Putamen (tissue), 1 donor: ENCODE measurements around the gene TMPRSS12.
"Not testable (repeated sequence)": the region's sequence is repeated elsewhere in the genome, so short reads cannot be mapped to it uniquely, and the experiment has no call there.

Experiments
- DNase-seq: peaks from one replicate; pipeline ENCODE4 v3.0.0-alpha.2; 2016; ENCODE audit warnings: low spot score

TMPRSS12 gene

DNA sequence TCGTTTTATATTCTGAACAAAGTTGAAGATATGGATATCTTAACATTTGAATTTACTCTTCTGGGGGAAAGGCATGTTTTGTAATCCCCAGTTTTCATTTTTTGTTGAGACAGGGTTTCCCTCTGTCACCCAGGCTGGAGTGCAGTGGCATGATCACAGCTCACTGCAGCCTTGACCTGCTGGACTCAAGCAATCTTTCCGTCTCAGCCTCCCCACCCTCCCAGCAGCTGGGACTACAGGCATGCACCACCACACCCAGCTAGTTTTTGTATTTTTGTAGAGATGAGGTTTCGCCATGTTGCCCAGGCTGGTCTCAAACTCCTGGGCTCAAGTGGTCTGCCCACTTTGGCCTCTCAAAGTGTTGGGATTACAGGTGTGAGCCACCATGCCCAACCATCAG is 84.2 kb downstream of the TMPRSS12 start:
- DNase-seq: not testable (repeated sequence)

DNA sequence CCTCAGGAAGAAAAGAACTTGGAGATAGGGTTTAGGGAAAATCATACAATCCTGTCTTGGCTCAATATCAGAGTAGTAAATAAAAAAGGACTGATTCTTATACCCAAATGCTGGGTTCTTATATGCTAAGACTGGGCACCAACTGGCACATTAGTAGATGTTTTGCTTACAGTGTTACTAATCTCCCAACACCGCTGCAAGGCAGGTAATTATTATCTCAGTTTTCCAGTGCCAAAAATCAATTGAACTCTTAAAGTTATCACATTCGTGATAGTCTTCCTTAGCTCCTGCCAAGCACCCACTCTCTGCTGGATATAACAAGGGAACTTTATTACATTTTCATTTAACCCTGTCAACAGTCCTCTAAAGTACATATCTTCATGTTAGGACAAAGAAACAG is 84.6 kb downstream of the TMPRSS12 start:
- no peak for DNase-seq

- no peak for DNase-seq
Measured at GRCh38 chr12:50927766-50928224, 85.1 kb downstream of the TMPRSS12 start.

- DNase-seq: no peak
Measured at GRCh38 chr12:50928392-50928791, 85.7 kb downstream of the TMPRSS12 start.

- no peak for DNase-seq
Measured at GRCh38 chr12:50929831-50930230, 87.1 kb downstream of the TMPRSS12 start.

- not testable (repeated sequence) for DNase-seq
Measured at GRCh38 chr12:50930477-50930876, 87.8 kb downstream of the TMPRSS12 start.

DNA sequence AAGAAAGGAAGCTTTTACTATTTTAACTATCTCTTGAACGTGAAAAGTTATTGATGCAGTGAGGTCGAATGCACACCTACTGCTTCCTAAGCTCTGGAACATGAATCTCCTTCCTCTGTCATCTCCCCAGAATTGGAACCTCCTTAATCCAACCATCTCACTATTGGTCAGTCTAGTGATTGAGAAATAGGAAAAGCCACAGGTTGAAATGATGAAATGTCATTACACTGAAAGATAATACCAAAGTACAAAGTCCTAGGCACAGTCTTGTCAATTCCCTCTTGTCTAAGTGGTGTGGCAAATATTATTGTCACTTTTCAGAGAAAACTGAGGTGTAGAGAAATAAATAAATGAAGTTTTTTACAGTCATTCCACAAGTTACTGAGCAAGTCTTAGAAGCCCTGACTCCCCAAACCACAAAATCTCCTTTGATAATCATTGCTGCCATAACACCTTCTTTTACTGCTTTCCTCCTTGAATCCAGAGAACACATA is 90.1 kb downstream of the TMPRSS12 start:
- DNase-seq: no peak

DNA sequence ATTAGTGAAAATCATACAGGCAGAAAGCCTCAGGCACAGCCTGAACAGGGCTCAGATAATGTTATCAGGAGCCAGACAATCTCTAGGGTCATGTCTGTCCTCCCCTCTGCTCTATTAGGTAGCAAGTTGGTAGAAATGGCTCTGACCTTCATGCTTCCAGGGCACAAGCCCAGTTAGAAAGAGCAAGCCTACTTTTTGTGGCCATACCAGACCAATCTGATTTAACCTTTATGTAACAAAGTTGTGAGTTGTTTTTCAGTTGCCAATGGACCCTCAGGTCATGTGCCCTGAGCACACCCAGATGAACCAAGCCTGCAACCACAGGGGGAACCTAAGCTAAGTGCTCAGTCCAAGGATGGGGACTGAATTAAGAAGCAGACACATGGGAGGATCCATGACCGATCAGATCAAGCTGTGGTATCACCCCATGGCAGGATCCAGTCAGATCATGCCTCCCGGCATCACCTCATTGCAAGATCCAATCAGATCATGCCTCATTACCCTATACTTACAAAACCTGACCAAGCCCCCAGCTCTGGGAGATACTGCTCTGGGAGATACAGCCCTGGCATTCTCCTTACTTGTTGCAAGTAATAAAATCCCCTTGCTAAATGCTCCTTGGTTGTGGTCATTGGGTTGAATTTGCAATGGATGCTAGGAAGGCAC is 90.9 kb downstream of the TMPRSS12 start:
- no peak for DNase-seq

DNA sequence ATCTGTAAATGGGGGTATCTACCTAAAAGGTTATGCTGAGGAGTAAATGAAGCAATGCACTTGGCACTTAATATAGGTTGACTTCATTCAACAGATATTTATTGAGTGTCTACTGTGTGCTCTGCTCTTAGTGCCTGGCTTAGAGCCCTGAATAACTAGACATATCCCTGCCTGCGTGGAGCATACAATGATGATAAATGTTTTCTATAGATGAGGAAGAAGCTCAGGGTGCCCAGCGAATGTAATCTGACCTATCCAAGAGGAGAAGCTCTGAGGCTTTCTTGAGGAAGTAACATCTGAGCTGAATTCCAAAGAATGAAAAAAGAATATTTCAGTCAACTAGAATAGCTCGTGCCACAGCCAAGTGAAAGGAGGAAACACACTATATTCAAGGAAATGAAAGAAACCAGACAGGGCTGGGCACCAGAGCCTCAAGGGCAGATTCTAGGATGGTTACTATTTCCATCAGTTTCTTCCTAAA is 91.7 kb downstream of the TMPRSS12 start:
- peak; percentile 23 for DNase-seq

DNA sequence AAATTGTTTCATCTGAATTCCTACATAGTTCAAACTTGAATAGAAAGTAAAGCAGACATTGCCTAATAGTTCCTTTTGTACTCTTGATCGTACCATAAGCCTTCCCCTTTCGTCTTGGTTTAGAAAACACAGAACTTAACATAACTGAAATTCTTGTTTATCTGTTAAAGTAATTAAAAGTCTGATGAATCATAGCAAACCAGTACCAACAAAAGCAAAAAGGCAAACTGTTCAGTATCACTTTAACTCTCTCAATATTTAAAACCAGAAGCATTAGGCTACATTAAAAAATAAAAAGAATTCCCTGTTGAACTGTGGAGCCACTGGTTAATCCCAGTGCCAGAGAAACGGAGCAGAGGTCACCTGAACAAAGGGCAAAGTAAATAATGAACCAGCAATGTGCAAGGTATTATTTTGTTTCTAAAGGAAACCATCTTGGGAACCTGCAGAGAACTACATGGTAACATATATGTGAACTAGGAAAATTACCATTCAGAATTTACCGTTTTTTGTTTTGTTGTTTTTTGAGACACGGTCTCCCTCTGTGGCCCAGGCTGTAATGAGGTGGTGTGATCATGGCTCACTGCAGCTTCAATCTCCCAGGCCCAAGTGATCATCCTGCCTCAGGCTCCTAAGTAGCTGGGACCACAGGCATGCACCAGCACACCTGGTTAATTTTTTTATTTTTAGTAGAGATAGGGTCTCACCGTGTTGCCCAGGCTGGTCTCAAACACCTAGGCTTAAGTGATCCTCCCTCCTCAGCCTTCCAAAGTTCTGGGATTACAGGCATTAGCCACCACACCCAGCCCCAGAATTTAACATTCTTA is 92.5 kb downstream of the TMPRSS12 start:
- DNase-seq: no peak

GRCh38 chr12:50936821-50937530 is 94.2 kb downstream of the TMPRSS12 start:
- no peak for DNase-seq
